ENCODE results near the gene XYLT1. TPM values are rescaled to one million over a fixed set of nuclear protein-coding genes. Genes with fewer than 3 reads are reported as not detected.

The XYLT1 gene
- polyA plus RNA-seq, 3 donors from 2014 or later = 0.79 to 6.2 (median 3.3) TPM

DNA sequence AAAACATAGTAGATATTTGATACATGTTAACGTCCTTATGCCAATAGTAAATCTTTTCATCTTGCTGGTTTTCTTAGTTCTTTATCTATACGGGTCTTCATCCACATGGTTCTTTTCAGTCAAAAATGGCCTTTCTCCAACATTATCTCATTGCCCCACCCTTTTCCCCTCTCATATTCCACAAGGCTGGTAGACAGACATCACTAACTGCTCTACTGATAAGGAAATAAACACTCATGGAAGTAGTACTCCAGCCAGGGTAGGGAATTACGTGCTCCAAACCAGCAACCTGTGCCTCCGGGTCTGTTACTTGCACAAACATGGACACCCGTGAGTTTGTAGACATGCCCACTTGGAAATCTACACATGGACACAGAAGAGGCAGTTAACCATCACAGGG lies 141.4 kb downstream of the XYLT1 start:
- no peak for DNase-seq
- Mint-ChIP-seq H3K27me3 (ENCODE audit: low read depth in 3 of 3) (peaks cover 0 to 4% (median 0%) of the 10 kb centered on the region in 3 donors), H3K4me1 (peaks cover 33 to 45% of the 10 kb centered on the region in 2 donors), H3K27ac (peak overlapping the region in 2 of 6 donors; percentile 4 to 74), H3K36me3 (peaks cover 0 to 4% (median 0%) of the 10 kb centered on the region in 3 donors), H3K4me3 (no peak overlapping the region), H3K9me3 (no peaks in the 10 kb centered on the region)

DNA sequence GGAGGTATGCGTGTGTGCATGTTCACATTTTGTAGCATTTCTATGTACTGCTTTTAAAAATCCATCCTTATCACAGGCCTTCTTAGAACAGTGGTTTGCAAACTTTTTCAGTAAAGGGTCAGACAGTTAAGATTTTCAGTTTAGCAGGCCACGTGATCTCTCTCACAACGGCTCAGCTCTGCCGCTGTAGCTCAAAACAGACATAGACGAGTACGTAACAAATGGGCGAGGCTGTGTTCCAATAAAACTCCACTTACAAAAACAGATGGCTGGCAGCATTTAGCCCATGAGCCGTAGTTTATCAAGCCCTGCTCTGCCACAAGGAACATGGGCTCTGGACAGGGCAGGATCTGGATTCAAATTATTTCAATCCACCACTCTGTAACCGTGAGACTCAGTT lies 141.8 kb downstream of the XYLT1 start:
- peaks cover 0 to 4% (median 0%) of the 10 kb centered on the region in 3 donors for H3K27me3 Mint-ChIP-seq (ENCODE audit: low read depth in 3 of 3)
- DNase-seq = no peak
- H3K36me3 Mint-ChIP-seq = peaks cover 0 to 4% (median 0%) of the 10 kb centered on the region in 3 donors
- no peak overlapping the region for H3K4me3 Mint-ChIP-seq
- peaks cover 30 to 48% of the 10 kb centered on the region in 2 donors for H3K4me1 Mint-ChIP-seq
- no peaks in the 10 kb centered on the region for H3K9me3 Mint-ChIP-seq
- H3K27ac Mint-ChIP-seq = peak overlapping the region in 2 of 6 donors; percentile 26

DNA sequence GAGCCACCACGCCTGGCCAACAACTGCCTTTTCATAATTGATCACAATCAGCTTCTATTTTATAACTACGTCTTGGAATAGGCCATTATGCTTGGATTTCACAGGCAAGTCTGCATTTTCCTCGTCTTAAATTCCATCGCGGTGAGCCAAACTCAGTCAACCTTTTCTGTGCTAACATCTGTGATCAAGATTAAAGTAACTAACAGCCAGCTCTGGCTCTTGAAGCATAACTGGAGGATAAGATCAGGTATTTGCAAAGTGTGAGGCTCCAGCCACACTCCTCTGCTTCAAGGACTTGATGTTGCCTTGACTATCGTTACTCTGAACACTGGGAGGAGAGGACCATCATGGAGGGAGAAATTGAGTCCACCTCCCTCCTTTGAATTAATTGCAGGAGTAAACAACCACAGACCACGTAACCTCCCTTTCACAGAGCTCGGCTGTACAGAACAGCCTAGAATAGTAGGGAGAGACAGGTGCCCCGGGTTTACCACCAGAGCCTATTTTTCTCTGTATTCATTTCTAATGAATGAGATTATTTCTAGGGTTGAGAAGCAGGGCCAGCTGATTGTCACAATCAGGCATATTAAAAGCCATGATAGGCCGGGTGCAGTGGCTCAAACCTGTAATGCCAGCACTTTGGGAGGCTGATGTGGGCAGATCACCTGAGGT lies 143.0 kb downstream of the XYLT1 start:
- H3K27me3 Mint-ChIP-seq (ENCODE audit: low read depth in 3 of 3) = peaks cover 0 to 3% (median 0%) of the 10 kb centered on the region in 3 donors
- peaks cover 0 to 4% (median 0%) of the 10 kb centered on the region in 3 donors for H3K36me3 Mint-ChIP-seq
- no peaks in the 10 kb centered on the region for H3K9me3 Mint-ChIP-seq
- H3K4me1 Mint-ChIP-seq = peaks cover 32 to 51% of the 10 kb centered on the region in 2 donors
- no peak for DNase-seq
- no peak overlapping the region for H3K27ac Mint-ChIP-seq
- peak overlapping the region in 1 of 5 donors; percentile 40 for H3K4me3 Mint-ChIP-seq

DNA sequence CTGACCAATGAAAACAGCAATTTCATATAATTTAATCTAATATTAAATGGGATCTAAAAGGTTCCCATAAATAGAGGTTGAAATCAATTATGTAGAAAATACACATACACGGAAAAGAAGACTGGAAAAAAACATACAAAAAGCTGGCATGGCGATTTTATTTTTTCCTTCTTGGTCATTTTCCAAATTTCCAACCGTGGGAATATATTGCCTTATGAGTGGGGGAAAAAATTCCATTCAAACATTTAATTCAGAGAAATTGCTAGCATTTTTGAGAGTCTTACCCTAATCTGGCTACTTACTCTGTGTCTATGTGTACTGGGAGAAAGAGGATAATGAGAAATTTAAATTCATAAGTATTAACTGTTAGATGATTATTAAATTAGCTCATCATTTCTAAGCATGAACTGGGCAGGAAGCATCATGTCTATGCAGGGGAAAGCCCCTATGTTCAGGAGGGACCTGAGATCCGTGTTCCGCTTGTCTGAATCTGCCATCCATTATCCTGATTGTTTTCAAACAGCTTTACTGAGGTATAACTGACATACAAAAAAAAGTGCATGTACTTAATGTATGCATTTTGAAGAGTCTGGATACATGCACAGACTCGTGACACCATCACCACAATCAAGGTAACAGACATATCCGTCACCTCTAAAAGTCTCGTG lies 145.2 kb downstream of the XYLT1 start:
- H3K9me3 Mint-ChIP-seq = no peaks in the 10 kb centered on the region
- H3K4me3 Mint-ChIP-seq = no peak overlapping the region
- peaks cover 0 to 4% (median 0%) of the 10 kb centered on the region in 3 donors for H3K36me3 Mint-ChIP-seq
- no peak for DNase-seq
- peaks cover 0 to 2% (median 0%) of the 10 kb centered on the region in 3 donors for H3K27me3 Mint-ChIP-seq (ENCODE audit: low read depth in 3 of 3)
- H3K4me1 Mint-ChIP-seq = peaks cover 39 to 64% of the 10 kb centered on the region in 2 donors
- H3K27ac Mint-ChIP-seq = peak overlapping the region in 1 of 6 donors; percentile 65

DNA sequence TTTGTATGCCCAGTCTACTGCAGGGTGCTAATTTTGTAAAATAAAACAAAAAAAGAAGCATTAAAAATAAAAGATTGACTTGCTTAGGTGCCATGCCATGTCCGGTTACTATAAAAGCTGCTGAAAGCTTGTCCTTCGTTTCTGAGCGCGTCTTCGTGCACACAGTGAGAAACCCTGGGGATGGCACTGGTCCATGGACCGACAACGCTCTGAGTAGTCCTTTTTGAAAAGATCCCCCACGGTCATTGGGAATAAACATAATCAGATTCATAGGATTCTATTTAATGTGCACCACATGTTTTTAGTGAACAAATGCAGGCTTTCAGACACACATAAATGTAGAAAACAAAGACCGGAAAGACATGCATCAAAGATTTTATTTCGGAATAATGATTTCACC lies 146.3 kb downstream of the XYLT1 start:
- Mint-ChIP-seq H3K4me3 (no peak overlapping the region), H3K9me3 (no peaks in the 10 kb centered on the region), H3K27me3 (ENCODE audit: low read depth in 3 of 3) (peaks cover 0 to 2% (median 0%) of the 10 kb centered on the region in 3 donors), H3K4me1 (peaks cover 38 to 64% of the 10 kb centered on the region in 2 donors), H3K27ac (no peak overlapping the region), H3K36me3 (peaks cover 0 to 4% (median 0%) of the 10 kb centered on the region in 3 donors)
- DNase-seq = no peak

DNA sequence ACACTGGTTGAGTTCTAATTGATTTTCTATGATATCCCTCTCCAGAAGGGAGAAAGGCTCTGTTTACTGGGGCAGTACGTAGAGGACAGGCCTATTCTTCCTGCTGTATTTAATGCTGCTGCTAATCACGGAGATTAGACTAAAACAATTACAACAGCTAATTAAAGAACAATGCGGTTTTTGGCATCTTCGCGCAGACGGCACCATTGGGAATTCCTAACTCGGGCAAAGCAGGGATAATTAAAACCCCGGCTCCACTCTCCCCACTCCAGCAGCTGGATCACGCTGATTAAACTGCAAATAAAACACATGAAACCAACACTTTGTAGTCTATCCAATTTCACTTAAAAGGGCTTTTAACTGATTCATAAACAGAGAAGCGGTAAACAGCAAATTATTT lies 147.6 kb downstream of the XYLT1 start:
- peaks cover 28 to 61% of the 10 kb centered on the region in 2 donors for H3K4me1 Mint-ChIP-seq
- peaks cover 0 to 5% (median 0%) of the 10 kb centered on the region in 3 donors for H3K27me3 Mint-ChIP-seq (ENCODE audit: low read depth in 3 of 3)
- H3K4me3 Mint-ChIP-seq = no peak overlapping the region
- no peaks in the 10 kb centered on the region for H3K9me3 Mint-ChIP-seq
- H3K36me3 Mint-ChIP-seq = peaks cover 0 to 6% (median 0%) of the 10 kb centered on the region in 3 donors
- no peak for DNase-seq
- H3K27ac Mint-ChIP-seq = peak overlapping the region in 1 of 6 donors; percentile 54

DNA sequence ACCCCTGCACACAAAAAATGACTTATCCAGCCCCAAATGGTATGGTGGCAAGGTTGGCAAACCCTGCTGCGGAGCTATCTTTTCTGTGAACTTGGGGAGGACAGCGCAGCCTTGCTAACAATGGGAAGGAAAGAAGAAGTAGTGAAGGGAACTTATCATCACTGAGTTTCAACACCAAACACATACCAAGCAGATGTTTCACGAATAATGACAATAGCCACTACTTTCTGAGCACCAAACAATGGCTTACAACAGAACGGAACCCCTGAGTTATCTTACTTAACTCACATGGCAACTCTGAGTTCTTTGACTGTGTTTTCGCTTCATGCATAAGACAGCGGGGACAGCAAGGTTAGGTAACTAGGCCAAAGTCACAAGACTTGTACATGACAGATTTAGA lies 148.9 kb downstream of the XYLT1 start:
- Mint-ChIP-seq H3K9me3 (no peaks in the 10 kb centered on the region), H3K36me3 (peaks cover 0 to 6% (median 3%) of the 10 kb centered on the region in 3 donors), H3K27ac (peak overlapping the region in 2 of 6 donors; percentile 32 to 54), H3K4me3 (no peak overlapping the region), H3K4me1 (peaks cover 24 to 58% of the 10 kb centered on the region in 2 donors), H3K27me3 (ENCODE audit: low read depth in 3 of 3) (peaks cover 0 to 5% (median 0%) of the 10 kb centered on the region in 3 donors)
- no peak for DNase-seq

DNA sequence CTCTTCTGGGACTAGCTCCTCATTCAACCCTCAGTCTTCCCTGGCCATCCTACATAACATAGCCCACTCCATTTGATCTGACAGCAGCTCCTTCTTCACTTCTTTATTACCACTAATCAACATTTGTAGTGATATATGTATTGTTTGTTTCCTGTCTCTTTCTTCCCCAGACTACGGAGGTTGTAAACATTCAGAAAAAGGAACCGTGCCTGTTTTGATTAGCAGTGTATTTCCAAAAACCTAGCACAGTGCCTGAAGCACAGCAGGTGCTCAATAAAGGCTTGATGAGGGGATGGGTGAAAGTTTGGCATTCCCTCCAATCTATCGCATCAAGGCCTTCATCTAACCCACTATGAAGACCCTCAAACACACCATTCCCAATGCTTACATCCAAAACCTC lies 150.8 kb downstream of the XYLT1 start:
- Mint-ChIP-seq H3K9me3 (no peaks in the 10 kb centered on the region), H3K4me1 (peaks cover 24 to 61% of the 10 kb centered on the region in 2 donors), H3K4me3 (no peak overlapping the region), H3K36me3 (peaks cover 0 to 3% (median 3%) of the 10 kb centered on the region in 3 donors), H3K27me3 (ENCODE audit: low read depth in 3 of 3) (peaks cover 0 to 5% (median 0%) of the 10 kb centered on the region in 3 donors), H3K27ac (peak overlapping the region in 3 of 6 donors; percentile 1 to 66 (median 60))
- no peak for DNase-seq

DNA sequence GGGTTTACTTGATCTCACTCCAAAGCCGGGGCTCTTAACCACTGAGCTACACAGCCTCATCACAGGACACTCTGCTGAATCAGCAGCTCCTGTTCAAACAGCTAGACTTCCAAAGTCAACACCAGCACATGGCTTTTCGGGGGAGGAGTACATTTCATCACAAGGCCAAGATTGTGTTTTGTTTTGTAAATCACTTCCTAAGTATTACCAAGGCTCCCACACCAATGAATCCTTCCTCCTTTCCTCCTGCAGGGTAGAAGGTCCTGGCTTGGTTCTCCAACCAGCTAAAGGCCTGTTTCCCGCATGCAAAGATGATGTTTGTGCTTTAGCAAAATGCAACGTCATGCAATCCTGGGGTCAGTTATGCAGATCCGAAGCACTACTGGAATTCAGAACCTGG lies 152.5 kb downstream of the XYLT1 start:
- Mint-ChIP-seq H3K27ac (peak overlapping the region in 2 of 6 donors; percentile 17 to 71), H3K9me3 (no peaks in the 10 kb centered on the region), H3K27me3 (ENCODE audit: low read depth in 3 of 3) (peaks cover 0 to 3% (median 0%) of the 10 kb centered on the region in 3 donors), H3K4me1 (peaks cover 35 to 73% of the 10 kb centered on the region in 2 donors), H3K4me3 (no peak overlapping the region), H3K36me3 (peaks cover 0 to 3% (median 3%) of the 10 kb centered on the region in 3 donors)
- no peak for DNase-seq

DNA sequence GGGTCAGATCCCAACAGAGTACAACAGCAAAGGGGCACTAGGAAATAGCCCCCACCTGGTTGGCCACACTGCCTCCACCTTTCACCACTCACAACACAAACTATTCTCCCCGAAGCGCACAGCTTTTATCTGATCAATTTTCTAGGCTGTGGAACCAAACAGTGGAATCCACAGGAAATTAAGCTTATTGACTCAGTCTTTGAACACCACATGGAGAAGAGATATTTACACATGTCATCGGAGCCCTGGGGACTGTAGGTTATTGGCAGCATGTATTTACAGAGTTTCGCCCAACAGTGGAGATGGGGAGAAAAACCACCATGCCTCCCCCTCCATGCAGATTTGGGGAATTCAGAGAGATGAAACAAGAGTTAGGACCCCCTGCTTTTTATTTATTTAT lies 154.8 kb downstream of the XYLT1 start:
- Mint-ChIP-seq H3K4me3 (no peak overlapping the region), H3K9me3 (no peaks in the 10 kb centered on the region), H3K27ac (peak overlapping the region in 1 of 6 donors; percentile 80), H3K4me1 (peaks cover 54 to 81% of the 10 kb centered on the region in 2 donors), H3K27me3 (ENCODE audit: low read depth in 3 of 3) (peaks cover 0 to 3% (median 0%) of the 10 kb centered on the region in 3 donors), H3K36me3 (peaks cover 0 to 3% (median 3%) of the 10 kb centered on the region in 3 donors)
- DNase-seq = no peak

DNA sequence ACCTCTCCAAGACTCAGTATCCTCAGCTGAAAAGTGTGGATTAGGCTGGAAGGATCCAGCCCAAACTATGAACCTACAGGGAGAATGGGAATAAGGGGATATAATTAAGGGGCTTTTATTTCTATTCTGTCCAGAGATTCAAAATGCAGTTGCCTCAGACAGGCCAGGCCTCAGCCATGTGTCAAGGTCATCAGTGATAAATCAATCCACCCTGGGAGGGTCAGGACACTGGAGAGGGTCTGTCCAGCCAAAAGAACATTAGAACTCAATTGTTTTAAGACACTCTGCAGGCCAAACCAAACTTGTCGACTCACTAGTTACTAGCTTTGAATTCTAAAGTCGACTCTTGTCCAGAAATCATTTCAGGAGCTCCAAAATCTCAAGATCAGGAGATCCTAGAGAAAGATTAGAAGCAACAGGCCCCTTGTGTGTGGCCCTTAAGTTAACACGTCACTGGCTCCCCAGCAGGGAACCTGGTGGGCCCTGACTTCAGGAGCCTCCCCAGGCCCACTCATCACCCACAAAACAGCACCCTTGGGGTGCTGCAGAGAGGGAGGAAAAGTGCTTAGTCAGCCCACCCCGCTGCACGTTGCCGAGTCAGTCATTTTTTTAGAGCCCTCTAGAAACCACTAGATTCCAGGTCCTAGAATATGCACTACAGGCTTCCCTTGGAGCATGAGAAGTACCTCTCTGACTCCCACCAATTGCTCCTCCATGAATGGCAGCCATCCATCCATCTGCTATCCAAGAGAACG lies 156.8 kb downstream of the XYLT1 start:
- Mint-ChIP-seq H3K9me3 (no peaks in the 10 kb centered on the region), H3K27ac (peak overlapping the region; percentile 25 to 82 (median 48)), H3K4me1 (peaks cover 52 to 84% of the 10 kb centered on the region in 2 donors), H3K36me3 (peaks cover 3 to 5% (median 4%) of the 10 kb centered on the region in 3 donors), H3K27me3 (ENCODE audit: low read depth in 3 of 3) (peaks cover 0 to 3% (median 0%) of the 10 kb centered on the region in 3 donors), H3K4me3 (no peak overlapping the region)
- no peak for DNase-seq

DNA sequence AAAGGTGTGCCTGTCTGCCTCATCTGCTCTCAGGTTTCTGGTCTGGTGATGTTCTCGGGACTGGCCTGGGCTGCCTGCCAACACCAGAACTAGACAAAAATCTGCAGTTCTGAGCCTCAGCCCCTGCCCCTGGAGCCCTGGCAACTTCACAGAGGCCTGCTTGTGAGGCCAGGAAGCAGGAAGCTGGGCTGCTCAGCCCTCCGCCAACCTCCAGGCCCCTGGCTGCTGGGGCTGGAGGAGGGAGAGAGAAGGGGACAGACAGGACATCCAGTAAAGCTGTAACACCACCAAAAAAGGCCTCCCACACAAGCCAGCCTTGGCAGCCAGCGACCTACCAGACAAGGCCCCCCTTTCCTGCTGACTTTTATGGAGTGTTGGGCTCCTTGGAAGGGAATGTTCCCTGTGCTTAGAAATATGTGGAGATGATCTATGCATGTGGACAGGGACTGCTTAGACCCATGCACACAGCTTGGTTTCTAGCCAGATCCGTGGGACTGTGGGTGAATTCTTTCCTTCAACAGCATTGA lies 157.6 kb downstream of the XYLT1 start:
- no peaks in the 10 kb centered on the region for H3K9me3 Mint-ChIP-seq
- peaks cover 52 to 77% of the 10 kb centered on the region in 2 donors for H3K4me1 Mint-ChIP-seq
- H3K27me3 Mint-ChIP-seq (ENCODE audit: low read depth in 3 of 3) = no peaks in the 10 kb centered on the region
- H3K4me3 Mint-ChIP-seq = no peak overlapping the region
- no peak for DNase-seq
- peak overlapping the region in 4 of 6 donors; percentile 6 to 82 (median 48) for H3K27ac Mint-ChIP-seq
- peaks cover 3 to 4% (median 4%) of the 10 kb centered on the region in 3 donors for H3K36me3 Mint-ChIP-seq

DNA sequence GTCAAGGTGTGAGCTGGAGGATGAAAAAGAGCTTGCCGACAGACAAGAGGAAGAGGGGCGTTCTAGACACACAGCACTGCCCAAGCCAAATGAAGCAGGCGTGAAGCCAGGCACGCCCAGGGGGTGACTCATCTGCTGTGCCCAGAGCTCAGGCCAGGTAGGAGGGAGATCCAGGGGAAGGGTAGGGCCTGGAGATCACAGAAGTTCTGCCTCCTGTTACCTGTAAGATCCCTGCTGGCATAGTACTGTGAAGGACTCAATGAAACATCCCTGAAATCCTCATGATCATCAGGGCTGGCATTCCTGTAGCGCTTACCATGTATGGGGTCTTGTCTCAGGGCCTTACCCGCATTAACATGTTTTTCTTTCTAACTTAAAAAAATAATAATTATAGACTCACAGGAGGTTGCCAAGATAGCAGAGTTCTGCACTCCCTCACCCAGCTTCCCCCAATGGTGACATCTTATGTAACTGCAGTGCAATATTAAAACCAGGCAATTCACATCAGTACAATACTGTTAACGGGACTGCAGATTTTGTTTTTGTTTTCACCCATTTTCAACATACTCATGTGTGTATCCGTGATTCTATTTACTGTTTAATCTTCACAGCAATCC lies 158.6 kb downstream of the XYLT1 start:
- Mint-ChIP-seq H3K27me3 (ENCODE audit: low read depth in 3 of 3) (no peaks in the 10 kb centered on the region), H3K4me1 (peaks cover 48 to 70% of the 10 kb centered on the region in 2 donors), H3K4me3 (peak overlapping the region in 3 of 5 donors; percentile 7 to 46 (median 33)), H3K9me3 (no peaks in the 10 kb centered on the region), H3K36me3 (peaks cover 0 to 4% (median 4%) of the 10 kb centered on the region in 3 donors), H3K27ac (peak overlapping the region in 5 of 6 donors; percentile 65 to 91 (median 82))
- DNase-seq = no peak
